ENCODE data around the gene ICA1L.
A peak's percentile ranks its signal among the peaks of the same experiment; 100 is the strongest.
"Not testable (repeated sequence)": the region's sequence is repeated elsewhere in the genome, so short reads cannot be mapped to it uniquely, and the experiment has no call there.

Gene ICA1L

DNA sequence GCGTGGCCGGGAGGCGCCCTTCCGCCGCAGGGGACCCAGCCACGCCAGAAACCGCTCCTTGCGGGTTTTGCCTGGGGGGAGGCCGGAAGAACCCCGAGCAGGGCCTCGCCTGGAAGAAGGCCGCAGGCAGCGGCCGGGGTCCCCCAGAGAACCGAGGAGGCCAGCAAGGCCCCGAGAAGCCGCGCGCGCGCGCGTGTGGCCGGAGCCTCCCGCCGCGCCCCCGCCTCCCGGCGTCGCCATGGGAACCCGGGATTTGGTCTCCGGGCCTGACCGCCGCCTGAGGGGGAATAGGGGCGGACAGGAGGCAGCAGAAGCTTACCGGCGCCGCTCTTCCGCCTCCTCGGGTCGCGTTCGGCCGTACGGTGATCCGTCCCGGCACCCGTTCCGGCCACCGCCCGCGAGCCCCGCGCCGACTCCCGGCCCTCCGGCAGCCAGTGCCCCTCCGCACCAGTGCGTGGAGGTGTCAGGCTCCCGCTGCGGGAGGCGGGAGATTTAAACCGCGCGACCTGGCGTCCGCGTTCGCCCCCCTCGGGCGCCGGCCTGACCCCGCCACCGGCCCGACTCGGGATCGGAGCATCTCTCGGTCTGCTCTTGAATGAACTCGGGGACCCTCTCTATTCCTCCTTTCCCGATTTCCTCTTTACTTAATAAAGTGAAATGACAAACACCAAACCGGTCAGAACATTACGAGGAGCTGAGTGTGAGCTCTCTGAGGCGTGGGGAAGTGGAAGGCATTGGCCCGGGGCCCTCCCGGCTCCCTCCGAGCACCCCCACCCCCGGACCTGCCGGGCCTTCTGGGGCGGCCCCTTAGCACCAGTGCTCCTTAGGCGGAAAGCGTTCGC is at the start of gene ICA1L:
Gene ICA1L, minus strand, starts transcription at position 467 of the 842 bp plus-strand sequence. CDS start 42,757 bp downstream, outside the sequence.
- peak; percentile 47 to 54 for DNase-seq

DNA sequence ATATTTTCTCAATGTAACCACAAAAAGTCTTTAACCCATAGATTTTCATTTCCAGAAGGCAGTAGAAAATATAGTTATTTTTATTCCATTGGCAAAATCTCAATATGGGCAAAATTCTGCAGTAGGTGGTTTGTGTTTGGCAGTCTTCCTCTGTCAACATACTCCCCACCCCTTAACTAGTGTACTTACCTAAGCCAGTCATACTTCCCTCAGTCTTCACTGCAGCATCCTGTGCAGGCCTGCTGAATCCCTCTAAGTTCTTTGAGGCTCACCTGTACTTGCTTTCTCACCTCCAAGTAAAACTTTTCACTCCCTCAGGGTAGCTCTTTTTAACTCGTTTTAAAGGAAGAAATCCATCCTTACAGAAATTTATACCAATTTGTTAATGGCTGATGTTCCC is 47.3 kb upstream of the ICA1L start:
- DNase-seq: no peak

DNA sequence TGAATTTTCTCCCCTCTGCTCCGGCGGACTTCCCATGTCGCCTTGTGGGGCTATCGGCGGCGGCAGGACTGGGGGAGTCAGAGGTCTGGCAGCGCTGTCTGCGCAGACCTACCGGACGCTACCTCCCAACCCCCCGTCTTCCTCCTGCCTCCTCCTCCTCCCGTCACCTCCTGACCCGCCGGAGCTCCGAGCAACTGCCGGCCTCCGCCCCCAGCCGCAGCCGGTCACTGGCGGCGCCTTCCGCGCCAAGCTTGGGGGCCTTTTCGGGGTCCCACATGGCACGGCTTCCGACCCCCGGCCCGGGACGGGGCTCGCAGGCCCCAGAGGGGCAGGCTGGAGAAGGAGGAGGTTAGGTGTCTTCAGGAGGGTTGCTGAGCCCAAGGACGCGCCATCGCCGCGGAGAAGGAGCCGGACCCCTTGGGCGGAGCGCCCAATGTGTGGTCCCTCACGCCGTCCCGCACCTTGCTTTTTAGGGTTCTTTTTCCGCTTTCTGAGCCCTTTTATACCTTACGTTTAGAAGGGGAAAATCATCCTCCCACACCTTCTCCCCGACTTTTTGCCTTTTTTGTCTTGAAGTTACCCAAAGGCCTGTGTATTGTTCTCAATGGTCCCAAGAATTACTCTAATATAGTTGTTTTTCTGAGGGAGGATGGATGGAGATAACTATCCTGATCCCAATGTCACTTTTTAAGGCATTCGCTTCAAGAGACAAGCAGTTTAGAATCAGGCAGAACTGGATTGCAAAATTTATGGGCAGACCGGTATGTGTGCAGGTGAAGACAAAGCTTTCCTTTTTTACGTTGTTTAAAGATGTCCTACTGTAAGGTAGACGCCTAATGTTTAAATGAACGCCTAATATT is 41.0 kb upstream of the ICA1L start:
- peak; percentile 1 to 11 for DNase-seq

DNA sequence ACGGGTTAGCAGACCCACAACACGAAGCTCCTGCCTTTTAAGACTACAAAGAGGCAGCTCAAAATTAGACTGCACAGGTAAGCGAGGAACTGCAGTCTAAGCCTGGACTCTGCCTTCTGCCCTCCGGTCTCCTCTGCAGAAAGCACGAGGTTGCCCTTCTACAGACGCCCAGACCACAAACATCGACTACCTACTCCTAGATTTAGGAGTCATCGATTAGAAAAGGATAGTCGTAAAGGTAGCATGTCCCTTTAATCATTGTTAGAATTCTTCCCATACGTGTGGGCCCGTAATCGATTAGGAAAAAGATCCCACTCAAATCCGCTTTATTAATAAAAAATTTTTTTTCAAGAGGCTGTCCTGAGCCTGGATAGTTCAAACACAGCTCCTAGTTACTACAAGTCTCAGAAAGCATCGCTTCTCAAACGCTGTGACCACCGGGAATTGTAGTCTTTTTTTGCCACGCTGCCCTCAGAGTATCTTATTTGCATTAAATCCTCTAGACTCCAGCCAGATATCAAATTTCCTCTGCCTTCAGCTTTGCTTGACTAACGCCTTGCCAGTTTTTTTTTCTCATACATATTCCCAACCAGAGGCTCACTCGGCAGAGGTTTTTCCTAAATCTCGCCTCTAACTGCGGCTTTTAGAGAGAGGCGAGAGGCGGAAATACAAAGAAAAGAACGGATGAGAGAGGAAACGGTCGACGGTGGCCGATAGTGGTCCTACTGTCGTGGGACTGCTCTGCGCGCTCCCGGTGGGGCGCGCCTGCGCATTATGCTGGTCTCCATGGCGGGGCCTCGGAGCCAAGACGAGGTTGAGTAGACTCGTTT is 40.2 kb upstream of the ICA1L start, which contains the start of the genes CARF and WDR12:
Gene CARF, plus strand, starts transcription at position 764 of the 830 bp plus-strand sequence. CDS start 29,628 bp downstream, outside the sequence.
Gene WDR12, minus strand, starts transcription at position 162 of the 830 bp plus-strand sequence. CDS start 197 bp downstream, outside the sequence.
- DNase-seq: peak; percentile 90

DNA sequence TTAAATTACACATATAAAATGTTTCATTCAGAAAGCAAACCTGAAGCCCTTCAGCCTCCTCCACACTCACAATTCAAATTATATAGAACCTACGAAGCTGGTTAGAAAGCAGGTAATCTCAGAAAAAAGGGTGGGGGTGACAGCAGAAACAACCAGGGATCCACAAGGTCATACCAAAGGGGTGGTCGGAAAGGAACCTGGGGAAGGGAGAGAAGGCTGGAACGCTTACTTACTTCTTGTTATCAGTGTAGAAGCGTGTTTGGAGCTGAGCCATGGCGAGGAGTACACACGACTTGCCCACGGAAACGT is 39.6 kb upstream of the ICA1L start:
- DNase-seq: no peak

DNA sequence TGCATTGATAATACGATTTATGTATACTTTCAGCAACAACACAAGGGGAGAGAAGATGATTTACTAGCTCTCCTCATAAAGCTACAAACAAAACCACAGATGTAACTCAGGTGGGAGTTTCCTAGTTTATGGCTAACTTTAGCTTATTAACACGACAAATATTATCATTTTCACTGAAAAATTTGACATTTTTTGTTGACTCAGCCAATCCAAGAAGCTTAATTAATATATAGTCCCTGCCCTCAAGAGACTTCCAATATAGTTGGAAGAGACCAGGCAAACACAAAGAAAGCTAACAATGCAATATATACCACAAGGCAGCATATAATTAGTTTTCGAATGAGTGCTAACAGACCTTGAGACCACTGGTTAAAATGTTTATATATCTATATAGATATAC is 39.1 kb upstream of the ICA1L start:
- no peak for DNase-seq

DNA sequence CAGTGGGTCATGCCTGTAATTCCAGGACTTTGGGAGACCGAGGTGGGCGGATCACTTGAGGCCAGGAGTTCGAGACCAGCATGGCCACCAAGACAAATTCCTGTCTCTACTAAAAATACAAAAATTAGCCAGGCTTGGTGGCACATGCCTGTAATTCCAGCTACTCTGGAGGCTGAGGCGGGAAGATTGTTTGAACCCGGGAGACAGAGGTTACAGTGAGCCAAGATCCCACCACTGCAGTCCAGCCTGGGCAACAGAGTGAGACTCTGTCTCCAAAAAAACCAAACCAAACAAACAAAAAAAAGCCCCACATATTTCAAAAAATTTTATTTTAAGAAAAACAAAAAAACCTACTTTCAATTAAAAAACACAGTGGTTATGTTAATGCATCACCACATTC is 38.7 kb upstream of the ICA1L start:
- not testable (repeated sequence) for DNase-seq

DNA sequence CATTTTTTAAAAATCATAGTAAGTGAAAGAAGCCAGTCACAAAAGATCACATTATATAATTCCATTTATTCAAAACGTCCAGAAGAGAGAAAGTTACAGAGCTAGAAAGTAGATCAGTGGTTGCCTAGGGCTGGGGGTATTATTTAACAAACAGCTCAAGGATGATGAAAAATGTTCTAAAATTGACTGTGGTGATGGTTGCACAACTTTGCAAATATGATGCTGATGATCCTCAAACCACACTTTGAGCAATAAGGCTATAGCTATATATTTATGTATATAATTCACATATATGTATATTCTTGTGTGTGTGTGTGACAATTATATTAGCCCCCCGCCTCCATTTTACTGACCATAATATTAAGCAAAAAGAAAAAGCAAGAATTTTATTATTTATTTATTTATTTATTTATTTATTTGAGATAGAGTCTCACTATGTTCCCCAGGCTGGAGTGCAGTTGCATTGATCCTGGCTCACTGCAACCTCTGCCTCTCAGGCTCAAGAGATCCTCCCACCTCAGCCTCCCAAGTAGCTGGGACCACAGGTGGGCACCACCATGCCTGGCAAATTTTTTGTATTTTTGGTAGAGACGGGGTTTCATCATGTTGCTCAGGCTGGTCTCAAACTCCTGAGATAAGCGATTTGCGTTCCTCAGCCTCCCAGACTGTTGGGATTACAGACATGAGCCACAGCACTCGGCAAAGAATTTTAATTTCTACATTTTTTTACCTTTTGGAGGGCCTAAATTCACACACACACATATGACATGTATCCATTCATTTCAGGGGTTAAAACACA is 38.0 kb upstream of the ICA1L start:
- no peak for DNase-seq

DNA sequence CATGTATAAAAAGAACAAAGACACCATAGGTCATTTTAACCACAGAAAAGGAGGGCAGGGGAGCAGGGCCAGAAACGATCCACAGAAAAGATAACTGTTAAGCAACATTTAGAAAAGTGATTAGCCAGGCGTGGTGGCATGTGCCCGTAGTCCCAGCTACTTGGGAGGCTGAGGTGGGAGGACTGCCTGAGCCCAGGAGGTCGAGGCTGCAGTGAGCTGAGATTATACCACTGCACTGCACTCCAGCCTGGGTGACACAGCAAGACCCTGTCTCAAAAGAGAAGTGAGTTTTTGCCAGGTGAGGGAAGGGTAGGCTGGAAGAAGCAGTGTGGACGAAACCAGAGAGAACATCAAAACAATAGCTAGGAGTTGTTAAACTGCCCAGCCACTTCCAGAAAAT is 36.6 kb upstream of the ICA1L start:
- no peak for DNase-seq

DNA sequence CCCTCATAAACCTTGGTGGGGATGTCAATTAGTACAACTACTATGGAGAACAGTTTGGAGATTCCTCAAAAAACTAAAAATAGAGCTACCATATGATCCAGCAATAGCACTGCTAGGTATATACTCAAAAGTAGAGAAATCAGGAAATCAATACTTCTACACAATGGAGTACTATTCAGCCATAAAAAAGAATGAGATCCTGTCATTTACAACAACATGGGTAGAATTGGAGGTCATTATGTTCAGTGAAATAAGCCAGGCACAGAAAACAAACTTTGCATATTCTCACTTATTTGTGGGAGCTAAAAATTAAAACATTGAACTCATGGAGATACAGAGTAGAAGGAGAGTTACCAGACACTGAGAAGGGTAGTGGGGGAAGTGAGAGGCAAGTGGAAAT is 33.9 kb upstream of the ICA1L start:
- not testable (repeated sequence) for DNase-seq

DNA sequence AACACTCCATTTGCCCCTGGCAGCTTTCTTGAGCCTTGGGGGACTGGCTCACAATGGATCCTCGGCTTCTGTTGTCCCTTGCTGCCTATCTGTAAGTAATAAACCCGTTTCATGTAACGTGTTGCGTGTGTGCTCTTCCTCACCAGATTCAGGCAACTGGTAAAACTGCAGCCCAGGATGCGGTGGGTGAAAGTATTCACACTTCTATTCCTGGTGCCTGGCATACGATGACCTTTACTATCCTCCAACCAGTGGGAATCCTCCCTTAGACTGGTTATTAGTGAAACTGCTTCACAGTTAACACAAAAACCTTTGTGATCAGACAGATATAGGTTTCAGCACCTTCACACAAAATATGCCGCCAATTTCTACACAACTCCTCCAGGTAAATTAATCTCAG is 13.6 kb upstream of the ICA1L start:
- DNase-seq: no peak

DNA sequence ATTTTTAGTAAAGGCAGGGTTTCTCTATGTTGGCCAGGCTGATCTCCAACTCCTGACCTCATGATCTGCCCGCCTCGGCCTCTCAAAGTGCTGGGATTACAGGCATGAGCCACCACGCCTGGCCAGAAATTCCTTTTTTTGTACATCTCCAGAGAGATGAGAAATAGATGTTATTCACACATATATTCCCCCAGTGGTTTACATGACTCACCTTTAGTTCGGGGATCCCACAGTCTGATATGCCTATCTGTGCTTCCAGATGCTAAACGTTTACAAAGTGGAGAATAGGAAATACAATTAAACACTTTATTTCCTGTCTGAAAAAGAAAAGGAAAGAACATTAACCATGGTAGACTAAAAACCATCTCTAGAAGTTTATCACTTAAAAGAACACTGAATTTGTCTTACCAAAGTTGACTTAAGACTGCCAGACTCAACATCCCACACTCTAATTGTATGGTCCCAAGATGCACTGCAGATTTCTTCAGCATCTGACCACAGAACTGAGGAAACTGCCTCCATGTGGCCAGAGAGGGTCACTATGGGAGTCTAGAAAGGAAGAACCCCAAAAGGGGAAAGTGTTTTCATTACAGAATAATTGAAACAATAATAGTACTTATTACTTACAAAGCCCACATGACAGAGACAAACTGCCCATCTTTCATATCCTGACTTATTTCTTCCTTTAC is 12.6 kb upstream of the ICA1L start:
- no peak for DNase-seq

DNA sequence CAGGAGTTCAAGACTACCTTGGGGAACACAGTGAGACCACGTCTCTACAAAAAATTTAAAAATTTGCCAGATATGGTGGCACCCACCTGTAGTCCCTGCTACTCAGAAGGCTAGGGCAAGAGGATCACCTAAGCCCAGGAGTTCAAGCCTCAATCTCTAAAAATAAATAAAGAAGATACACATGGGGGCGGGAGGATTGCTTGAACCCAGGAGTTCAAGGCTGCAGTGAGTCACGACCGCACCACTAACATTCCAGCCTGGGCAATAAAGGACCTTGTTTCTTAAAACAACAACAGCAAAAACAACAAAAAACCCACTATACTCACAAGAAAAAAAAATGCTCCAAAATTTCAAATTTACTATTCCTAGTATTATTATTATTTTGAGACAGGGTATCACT is 10.0 kb upstream of the ICA1L start:
- no peak for DNase-seq

DNA sequence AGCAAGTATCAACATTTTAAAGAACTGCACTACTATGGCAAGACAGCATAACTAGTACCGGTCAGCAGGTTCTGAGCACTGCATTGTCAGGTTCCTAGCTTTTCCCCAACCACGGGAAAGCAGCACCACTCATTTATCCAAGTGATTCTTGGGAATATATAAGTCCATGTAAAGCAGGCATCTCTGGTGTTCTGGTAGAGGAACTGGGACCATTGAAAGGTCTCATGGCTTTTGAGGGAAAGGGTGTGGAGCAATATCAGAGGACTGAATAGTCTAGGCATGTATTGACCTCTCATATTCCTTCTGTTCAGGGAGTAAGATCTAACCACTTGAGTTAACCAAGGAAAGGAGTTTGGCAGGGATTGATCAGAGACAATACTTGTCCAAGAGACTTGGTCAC is 6.1 kb upstream of the ICA1L start:
- DNase-seq: no peak

DNA sequence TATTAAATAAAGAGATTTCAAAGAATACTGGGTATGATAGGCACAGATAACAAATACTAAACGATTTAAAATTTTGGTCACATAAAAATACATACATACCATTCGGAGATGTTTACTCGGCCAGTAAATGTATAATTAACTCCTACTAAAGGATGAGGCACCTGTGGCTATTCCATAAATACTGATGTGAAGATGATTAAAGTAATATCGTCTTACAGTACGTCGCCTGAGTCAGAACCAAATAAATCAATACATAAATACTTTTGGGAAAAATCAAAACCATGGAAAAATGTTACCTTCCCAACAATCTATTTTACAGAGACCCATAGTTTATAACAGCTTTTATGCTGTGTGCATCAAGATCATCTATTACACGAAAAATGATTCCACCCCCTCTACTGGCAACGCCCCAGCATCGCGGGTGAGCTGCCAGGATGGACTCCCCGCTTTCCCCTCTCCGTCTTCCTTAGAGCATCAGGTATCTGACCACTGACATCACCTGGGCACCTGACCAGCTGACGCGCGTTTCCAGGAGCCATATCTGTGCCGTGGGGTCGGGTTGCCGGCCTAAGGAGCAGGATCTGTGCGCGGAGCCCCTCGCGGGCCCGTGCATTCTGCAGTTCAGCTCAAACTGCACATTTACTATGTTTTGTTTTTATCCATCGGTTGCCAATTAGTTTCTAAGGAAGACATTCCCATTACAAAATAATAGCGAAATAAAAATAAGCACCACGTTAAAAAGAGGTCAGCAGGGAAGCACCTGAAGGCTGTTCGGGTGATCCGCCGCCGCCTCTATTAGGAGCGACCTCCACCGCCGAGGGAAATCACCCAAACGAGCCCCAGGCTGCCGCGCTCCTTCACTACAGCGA is 901 bp downstream of the ICA1L start:
- peak; percentile 60 to 65 for DNase-seq

DNA sequence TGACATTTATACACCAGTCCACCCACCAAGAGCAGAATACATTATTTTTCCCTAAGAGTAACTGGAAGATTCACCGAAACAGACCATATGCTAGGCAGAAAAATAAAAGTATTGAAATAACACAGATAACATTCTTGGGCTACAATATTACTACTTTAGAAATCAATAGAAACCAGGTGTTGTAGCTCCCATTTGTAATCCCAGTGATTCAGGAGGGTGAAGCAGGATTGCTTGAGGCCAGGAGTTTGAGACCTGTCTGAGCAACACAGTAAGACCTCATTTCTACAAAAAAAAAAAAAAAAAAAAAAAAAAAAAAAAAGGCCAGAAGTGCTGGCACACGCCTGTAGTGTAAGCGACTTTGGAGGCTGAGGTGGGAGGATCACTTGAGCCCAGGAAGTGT is 9.6 kb downstream of the ICA1L start:
- DNase-seq: no peak

DNA sequence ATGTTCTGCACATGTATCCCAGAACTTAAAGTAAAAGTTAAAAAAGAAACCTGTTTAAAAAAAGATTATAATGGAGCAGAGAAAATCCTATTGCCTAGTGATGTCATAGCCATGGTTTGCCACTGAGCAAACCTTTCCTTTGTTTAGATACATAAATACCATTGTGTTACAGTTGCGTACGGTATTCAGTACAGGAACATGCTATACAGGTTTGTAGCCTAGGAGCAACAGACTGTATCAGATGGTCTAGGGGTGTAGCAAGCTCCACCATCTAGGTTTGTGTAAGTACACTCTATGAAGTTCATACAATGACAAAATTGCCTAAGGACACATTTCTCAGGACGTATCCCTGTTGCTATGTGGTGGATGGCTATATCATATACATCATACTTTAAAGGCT is 13.0 kb downstream of the ICA1L start:
- DNase-seq: no peak

DNA sequence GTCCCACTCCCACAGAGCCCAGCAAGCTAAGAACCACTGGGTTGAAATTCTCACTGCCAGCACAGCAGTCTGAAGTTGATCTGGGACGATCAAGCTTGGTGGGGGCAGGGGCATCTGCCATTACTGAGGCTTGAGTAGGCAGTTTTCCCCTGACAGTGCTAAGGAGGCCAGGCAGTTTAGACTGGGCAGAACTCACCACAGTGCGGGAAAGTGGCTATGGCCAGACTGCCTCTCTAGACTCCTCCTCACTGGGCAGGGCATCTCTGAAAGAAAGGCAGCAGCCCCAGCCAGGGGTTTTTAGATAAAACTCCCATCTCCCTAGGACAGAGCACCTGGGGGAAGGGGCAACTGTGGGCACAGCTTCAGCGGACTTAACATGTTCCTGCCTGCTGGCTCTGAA is 22.2 kb downstream of the ICA1L start:
- not testable (repeated sequence) for DNase-seq

DNA sequence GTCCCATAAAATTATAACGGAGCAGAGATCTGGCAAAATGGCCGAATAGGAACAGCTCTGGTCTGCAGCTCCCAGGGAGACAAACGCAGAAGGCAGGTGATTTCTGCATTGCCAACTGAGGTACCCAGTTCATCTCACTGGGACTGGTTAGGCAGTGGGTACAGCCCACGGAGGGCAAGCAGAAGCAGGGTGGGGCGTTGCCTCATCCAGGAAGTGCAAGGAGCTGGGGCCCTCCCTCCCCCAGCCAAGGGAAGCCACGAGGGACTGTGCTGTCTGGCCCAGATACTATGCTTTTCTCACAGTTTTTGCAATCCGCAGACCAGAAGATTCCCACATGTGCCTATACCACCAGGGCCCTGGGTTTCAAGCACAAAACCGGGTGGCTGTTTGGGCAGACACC is 22.8 kb downstream of the ICA1L start:
- DNase-seq: peak in 1 of 2 donors; percentile 27
